ENCODE measurements around the gene BCAS3. TPM values are rescaled to one million over a fixed set of nuclear protein-coding genes. Genes with fewer than 3 reads are reported as not detected.

The BCAS3 gene
- total RNA-seq, 4 donors from 2014 or later: 20.7 to 76.3 (median 39.8) TPM

DNA sequence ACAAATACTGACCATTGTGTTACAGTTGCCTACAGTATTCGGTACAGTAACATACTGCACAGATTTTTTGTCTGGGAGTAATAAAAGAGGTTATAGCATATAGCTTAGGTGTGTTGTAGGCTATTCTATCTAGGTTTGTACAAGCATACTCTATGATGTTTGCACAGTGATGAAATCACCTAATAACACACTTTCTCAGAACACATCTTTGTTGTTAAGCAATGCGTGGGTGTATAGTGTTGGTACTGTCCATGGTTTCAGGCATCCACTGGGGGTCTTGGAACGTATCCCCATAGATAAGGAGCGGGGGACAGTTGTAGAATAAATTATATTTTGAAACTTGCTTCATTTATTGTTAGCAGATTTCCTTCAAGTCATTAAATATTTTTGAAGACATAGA is 428.7 kb downstream of the BCAS3 start:
- Histone ChIP-seq H3K27ac (no peak overlapping the region), H3K4me1 (peaks cover 0 to 8% (median 0%) of the 10 kb centered on the region in 4 donors), H3K4me3 (no peak overlapping the region), H3K36me3 (no peaks in the 10 kb centered on the region), H3K9me3 (no peaks in the 10 kb centered on the region), H3K27me3 (no peaks in the 10 kb centered on the region)
- intact Hi-C loops (cut with DNase I; ENCODE audit: low total_unique reads) (no loop called here), in situ Hi-C loops (cut with MboI; ENCODE audit: low pct_ligation_motif_present in 1 of 4, low pct_unique_long_range_greater_than_20kb in 1 of 4, low sequenced_read_pairs in 3 of 4) (no loop called here)
- no peak for DNase-seq
- TF ChIP-seq, protein P1, sequence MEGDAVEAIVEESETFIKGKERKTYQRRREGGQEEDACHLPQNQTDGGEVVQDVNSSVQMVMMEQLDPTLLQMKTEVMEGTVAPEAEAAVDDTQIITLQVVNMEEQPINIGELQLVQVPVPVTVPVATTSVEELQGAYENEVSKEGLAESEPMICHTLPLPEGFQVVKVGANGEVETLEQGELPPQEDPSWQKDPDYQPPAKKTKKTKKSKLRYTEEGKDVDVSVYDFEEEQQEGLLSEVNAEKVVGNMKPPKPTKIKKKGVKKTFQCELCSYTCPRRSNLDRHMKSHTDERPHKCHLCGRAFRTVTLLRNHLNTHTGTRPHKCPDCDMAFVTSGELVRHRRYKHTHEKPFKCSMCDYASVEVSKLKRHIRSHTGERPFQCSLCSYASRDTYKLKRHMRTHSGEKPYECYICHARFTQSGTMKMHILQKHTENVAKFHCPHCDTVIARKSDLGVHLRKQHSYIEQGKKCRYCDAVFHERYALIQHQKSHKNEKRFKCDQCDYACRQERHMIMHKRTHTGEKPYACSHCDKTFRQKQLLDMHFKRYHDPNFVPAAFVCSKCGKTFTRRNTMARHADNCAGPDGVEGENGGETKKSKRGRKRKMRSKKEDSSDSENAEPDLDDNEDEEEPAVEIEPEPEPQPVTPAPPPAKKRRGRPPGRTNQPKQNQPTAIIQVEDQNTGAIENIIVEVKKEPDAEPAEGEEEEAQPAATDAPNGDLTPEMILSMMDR (IDR thresholded peaks at IDR 0.05): no peak
- no peak for TF ChIP-seq EP300 (IDR thresholded peaks at IDR 0.05; ENCODE audit: low read depth)
- TF ChIP-seq POLR2AphosphoS5 (IDR thresholded peaks at IDR 0.05): no peak
- no peak for TF ChIP-seq POLR2A (IDR thresholded peaks at IDR 0.05)
- WGBS, 2 donors (ENCODE audit: low coverage in 1 of 2): 66 to 75% methylated on average over 4 of the region's 4 CpGs

DNA sequence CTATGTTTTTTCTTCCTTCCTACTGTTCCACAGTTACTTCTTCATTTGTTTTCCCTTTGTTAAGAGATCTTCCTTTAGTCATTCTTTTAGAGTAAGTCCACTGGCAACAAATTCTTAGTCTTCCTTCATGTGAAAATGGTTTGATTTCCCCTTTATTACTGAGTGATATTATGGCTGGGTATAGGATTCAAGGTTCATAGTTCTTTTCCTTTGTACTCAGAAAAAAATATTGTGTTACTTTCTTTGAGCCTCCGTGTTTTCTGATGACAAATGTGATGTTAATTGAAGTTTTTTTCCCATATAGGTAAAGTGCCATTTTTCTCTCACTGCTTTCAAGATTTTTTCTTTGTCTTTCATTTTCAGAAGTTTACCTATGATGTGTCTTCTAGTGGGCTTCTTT is 438.9 kb downstream of the BCAS3 start:
- DNase-seq: no peak
- H3K4me1 ChIP-seq: no peaks in the 10 kb centered on the region
- TF ChIP-seq POLR2AphosphoS5 (IDR thresholded peaks at IDR 0.05) (no peak), POLR2A (IDR thresholded peaks at IDR 0.05) (no peak)
- in situ Hi-C loops (cut with MboI; ENCODE audit: low pct_ligation_motif_present in 1 of 4, low pct_unique_long_range_greater_than_20kb in 1 of 4, low sequenced_read_pairs in 3 of 4) (no loop called here), intact Hi-C loops (cut with DNase I; ENCODE audit: low total_unique reads) (no loop called here)
- no peak overlapping the region for H3K27ac ChIP-seq
- 75% methylated on average over 1 of the region's 1 CpG for WGBS, 2 donors (ENCODE audit: low coverage in 1 of 2)
- no peak overlapping the region for H3K4me3 ChIP-seq
- H3K36me3 ChIP-seq: no peaks in the 10 kb centered on the region
- peaks cover 0 to 5% of the 10 kb centered on the region in 2 donors for H3K9me3 ChIP-seq
- no peaks in the 10 kb centered on the region for H3K27me3 ChIP-seq

DNA sequence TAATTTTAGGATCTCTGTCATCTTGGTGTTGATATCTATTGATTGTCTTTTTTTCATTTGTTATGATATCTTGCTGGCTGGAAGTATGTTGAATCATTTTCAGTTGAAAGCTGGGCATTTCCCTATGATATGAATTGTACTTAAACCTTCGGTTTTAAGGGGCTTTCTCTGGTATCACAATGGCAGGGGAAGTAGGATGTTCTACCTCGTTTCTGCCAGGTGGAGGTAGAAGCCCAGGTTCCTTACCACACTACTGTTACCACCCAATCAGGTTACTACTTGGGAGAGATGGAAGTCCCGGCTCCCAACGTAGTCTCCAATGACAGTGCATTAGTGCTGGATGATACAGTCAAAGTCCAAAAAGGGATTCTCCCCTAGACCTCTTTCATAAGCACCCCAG is 440.3 kb downstream of the BCAS3 start:
- Histone ChIP-seq H3K27ac (no peak overlapping the region), H3K27me3 (no peaks in the 10 kb centered on the region), H3K4me1 (no peaks in the 10 kb centered on the region), H3K36me3 (no peaks in the 10 kb centered on the region), H3K4me3 (no peak overlapping the region), H3K9me3 (peaks cover 0 to 5% of the 10 kb centered on the region in 2 donors)
- WGBS, 2 donors (ENCODE audit: low coverage in 1 of 2): 86% methylated on average over 4 of the region's 4 CpGs; no CpG with 5 or more reads in 1 of the 2 donors
- intact Hi-C loops (cut with DNase I; ENCODE audit: low total_unique reads): no loop called here
- in situ Hi-C loops (cut with MboI; ENCODE audit: low pct_ligation_motif_present in 1 of 4, low pct_unique_long_range_greater_than_20kb in 1 of 4, low sequenced_read_pairs in 3 of 4): no loop called here
- DNase-seq: no peak
- TF ChIP-seq POLR2AphosphoS5 (IDR thresholded peaks at IDR 0.05): no peak
- TF ChIP-seq, protein P1 (IDR thresholded peaks at IDR 0.05): no peak
- no peak for TF ChIP-seq POLR2A (IDR thresholded peaks at IDR 0.05)
- TF ChIP-seq EP300 (IDR thresholded peaks at IDR 0.05; ENCODE audit: low read depth): no peak

DNA sequence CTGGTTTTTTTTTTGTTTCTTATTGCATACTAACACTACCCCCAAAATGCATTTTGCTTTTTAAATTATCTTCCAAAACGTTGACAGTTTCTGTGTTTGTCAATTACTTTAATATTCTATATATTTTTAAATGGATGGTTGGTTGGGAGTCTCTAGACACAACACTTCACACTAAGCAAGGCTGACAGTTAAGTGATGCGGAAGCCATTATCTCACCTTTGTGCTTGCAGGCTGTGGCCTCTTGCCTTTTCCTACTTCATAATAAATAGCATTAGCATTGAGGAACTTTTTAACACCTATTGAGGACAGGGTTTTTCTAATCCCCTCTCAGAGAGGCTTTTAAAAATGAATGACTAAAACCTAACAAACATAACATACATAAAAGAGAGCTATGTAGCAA is 441.2 kb downstream of the BCAS3 start:
- Histone ChIP-seq H3K36me3 (no peaks in the 10 kb centered on the region), H3K27me3 (no peaks in the 10 kb centered on the region), H3K4me1 (no peaks in the 10 kb centered on the region), H3K4me3 (no peak overlapping the region), H3K27ac (no peak overlapping the region), H3K9me3 (peaks cover 0 to 5% of the 10 kb centered on the region in 2 donors)
- TF ChIP-seq POLR2A (IDR thresholded peaks at IDR 0.05) (no peak), POLR2AphosphoS5 (IDR thresholded peaks at IDR 0.05) (no peak), EP300 (IDR thresholded peaks at IDR 0.05; ENCODE audit: low read depth) (no peak)
- TF ChIP-seq, protein P1 (IDR thresholded peaks at IDR 0.05): no peak
- intact Hi-C loops (cut with DNase I; ENCODE audit: low total_unique reads): no loop called here
- in situ Hi-C loops (cut with MboI; ENCODE audit: low pct_ligation_motif_present in 1 of 4, low pct_unique_long_range_greater_than_20kb in 1 of 4, low sequenced_read_pairs in 3 of 4): no loop called here
- WGBS, 2 donors (ENCODE audit: low coverage in 1 of 2): 80 to 82% methylated on average over 2 of the region's 2 CpGs
- DNase-seq: no peak

DNA sequence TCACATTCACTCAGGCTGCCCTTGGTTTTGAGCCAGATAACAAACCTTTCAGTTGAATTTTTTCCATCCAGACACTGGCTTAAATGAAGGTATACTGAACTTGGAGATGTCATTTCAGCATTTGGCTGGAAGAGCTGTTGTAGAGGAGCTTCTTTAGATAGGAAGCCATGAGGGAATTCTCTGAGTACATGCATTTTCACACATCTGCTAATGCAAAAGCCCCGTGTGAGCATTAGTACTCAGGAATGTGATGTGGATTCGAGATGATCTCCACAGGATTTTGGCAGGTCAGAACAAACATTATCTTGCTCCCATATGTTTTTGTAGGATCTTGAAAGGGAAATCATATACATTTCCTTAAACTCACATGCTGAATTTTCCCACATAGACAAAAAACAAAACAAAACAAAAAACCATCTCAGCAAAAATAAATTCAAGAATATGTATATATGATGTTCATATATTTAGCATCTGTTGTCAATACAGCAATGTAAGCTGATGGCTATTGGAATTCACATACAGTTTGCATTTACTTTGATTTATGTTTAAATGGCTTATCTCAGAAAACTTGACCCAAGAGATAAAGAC is 444.8 kb downstream of the BCAS3 start:
- TF ChIP-seq POLR2A (IDR thresholded peaks at IDR 0.05) (no peak), EP300 (IDR thresholded peaks at IDR 0.05; ENCODE audit: low read depth) (no peak), POLR2AphosphoS5 (IDR thresholded peaks at IDR 0.05) (no peak)
- TF ChIP-seq, protein P1 (IDR thresholded peaks at IDR 0.05): no peak
- no peaks in the 10 kb centered on the region for H3K4me1 ChIP-seq
- intact Hi-C loops (cut with DNase I; ENCODE audit: low total_unique reads): no loop called here

More for the DNA sequence above, 444.8 kb downstream of the BCAS3 start:
- no peak for DNase-seq
- 70% methylated on average over 2 of the region's 2 CpGs; no CpG with 5 or more reads in 1 of the 2 donors for WGBS, 2 donors (ENCODE audit: low coverage in 1 of 2)
- H3K27me3 ChIP-seq: no peaks in the 10 kb centered on the region
- H3K9me3 ChIP-seq: no peaks in the 10 kb centered on the region
- in situ Hi-C loops (cut with MboI; ENCODE audit: low pct_ligation_motif_present in 1 of 4, low pct_unique_long_range_greater_than_20kb in 1 of 4, low sequenced_read_pairs in 3 of 4): no loop called here
- no peaks in the 10 kb centered on the region for H3K36me3 ChIP-seq
- H3K27ac ChIP-seq: no peak overlapping the region
- H3K4me3 ChIP-seq: no peak overlapping the region

Data from transverse colon (tissue), 4 donors.